ENCODE data around the gene LGALS4. TPM values are rescaled to one million over a fixed set of nuclear protein-coding genes. Genes with fewer than 3 reads are reported as not detected.
"Not testable (repeated sequence)": the region's sequence is repeated elsewhere in the genome, so short reads cannot be mapped to it uniquely, and the experiment has no call there.

Gene LGALS4
- total RNA-seq, 1 donor from 2014 or later: 0.86 TPM

DNA sequence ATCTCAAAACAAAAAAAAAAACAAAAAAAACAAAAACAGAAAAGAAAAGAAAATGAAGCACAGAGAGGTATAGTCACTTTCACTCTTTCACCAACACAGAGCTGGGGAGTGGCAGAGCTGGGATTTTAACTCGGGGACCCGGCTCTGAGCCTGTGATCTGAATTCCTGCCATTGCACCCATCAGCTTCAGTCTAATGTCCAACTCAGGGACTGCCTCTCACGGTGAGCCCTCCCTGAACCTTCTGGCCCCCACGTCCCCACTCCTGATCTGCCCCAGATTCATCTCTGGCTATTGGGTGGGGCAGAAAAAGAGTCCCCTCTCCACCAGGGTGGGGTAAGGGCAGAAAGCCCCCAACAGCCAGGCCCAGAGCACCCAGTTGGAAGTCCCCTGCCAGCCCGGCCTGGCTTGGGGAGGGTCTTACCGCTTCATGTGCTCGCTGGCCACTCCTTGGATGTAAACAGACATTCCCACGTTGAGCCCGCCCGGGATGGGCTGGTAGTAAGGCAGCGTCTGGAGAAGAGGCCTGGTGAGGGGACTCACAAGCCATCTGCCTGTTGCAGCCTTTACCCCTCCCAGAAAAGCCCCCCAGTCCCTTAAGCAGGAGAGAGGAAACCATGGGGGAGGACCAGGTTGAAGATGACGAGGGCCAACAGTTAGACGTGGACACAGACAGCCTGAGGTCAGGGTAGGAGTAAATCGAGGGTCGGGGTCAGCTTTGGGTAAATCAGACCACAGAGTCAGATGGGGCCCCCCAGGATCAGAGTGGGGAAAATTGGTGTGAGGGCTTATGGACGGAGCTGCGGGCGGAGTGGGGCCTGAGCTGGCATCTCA is 520 bp downstream of the LGALS4 start:
- no peaks in the 10 kb centered on the region for H3K36me3 Mint-ChIP-seq (ENCODE audit: low read depth)
- TF ChIP-seq, protein P1, sequence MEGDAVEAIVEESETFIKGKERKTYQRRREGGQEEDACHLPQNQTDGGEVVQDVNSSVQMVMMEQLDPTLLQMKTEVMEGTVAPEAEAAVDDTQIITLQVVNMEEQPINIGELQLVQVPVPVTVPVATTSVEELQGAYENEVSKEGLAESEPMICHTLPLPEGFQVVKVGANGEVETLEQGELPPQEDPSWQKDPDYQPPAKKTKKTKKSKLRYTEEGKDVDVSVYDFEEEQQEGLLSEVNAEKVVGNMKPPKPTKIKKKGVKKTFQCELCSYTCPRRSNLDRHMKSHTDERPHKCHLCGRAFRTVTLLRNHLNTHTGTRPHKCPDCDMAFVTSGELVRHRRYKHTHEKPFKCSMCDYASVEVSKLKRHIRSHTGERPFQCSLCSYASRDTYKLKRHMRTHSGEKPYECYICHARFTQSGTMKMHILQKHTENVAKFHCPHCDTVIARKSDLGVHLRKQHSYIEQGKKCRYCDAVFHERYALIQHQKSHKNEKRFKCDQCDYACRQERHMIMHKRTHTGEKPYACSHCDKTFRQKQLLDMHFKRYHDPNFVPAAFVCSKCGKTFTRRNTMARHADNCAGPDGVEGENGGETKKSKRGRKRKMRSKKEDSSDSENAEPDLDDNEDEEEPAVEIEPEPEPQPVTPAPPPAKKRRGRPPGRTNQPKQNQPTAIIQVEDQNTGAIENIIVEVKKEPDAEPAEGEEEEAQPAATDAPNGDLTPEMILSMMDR (conservative IDR thresholded peaks at IDR 0.05): no peak
- peak overlapping the region; percentile 35 for H3K27ac Mint-ChIP-seq (ENCODE audit: unreplicated experiment)
- no peak for DNase-seq (ENCODE audit: low read depth, low spot score)
- no peaks in the 10 kb centered on the region for H3K9me3 Mint-ChIP-seq
- H3K4me1 Mint-ChIP-seq: no peaks in the 10 kb centered on the region
- no peak overlapping the region for H3K4me3 Mint-ChIP-seq
- H3K27me3 Mint-ChIP-seq (ENCODE audit: low read depth): no peaks in the 10 kb centered on the region

DNA sequence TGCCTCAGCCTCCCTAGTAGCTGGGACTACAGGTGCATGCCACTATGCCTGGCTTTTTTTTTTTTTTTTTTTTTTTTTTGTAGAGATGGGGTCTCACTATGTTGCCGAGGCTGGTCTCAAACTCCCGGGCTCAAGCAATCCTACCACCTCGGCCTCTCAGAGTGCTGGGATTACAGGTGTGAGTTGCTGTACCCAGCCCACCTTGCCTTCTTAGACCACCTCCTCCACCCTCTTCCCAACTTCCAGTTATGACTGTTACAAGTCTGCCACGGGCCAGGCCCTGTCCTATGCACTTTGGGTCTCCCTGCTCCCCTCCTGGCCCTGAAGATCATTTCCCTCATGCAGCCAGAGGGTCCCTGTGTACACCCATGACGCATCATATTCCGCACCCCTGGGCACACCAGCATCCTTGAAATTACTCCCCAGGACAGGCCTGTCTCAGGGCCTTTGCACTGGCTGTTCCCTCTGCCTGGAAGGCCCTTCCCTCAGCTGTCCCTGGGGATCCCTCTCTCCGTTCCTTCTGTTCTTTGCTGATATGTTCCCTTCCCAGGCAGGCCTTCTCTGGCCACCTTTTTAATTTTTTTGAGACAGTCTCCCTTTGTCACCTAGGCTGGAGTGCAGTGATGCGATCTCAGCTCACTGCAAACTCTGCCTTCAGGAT is 3.0 kb downstream of the LGALS4 start:
- Mint-ChIP-seq H3K4me1 (no peaks in the 10 kb centered on the region), H3K27ac (ENCODE audit: unreplicated experiment) (peak overlapping the region; percentile 60), H3K9me3 (no peaks in the 10 kb centered on the region), H3K27me3 (ENCODE audit: low read depth) (no peaks in the 10 kb centered on the region), H3K36me3 (ENCODE audit: low read depth) (no peaks in the 10 kb centered on the region), H3K4me3 (no peak overlapping the region)
- DNase-seq (ENCODE audit: low read depth, low spot score): no peak
- TF ChIP-seq, protein P1 (conservative IDR thresholded peaks at IDR 0.05): no peak

DNA sequence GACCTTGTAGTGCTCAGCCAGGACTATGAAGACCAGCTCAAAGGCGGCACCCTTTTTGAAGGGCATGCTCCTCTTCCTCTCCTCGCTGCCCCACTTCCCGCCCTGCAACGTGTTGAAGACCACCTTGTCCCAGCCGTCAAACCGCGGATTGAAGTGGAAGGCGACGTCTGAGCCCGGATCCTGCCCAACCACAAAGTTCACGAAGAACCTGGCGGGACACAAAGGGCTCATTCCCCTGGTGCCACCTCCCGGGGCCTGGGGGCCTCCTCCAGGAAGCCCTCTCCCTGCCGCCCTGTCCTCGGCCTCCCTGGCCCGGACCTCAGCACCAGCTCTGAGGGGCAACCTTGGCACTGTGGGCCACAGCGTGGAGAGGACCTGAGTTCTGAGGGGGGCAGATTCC is 4.0 kb downstream of the LGALS4 start:
- Mint-ChIP-seq H3K9me3 (no peaks in the 10 kb centered on the region), H3K27me3 (ENCODE audit: low read depth) (no peaks in the 10 kb centered on the region), H3K4me3 (no peak overlapping the region), H3K4me1 (no peaks in the 10 kb centered on the region), H3K27ac (ENCODE audit: unreplicated experiment) (no peak overlapping the region), H3K36me3 (ENCODE audit: low read depth) (no peaks in the 10 kb centered on the region)
- TF ChIP-seq, protein P1 (conservative IDR thresholded peaks at IDR 0.05): no peak
- DNase-seq (ENCODE audit: low read depth, low spot score): no peak

DNA sequence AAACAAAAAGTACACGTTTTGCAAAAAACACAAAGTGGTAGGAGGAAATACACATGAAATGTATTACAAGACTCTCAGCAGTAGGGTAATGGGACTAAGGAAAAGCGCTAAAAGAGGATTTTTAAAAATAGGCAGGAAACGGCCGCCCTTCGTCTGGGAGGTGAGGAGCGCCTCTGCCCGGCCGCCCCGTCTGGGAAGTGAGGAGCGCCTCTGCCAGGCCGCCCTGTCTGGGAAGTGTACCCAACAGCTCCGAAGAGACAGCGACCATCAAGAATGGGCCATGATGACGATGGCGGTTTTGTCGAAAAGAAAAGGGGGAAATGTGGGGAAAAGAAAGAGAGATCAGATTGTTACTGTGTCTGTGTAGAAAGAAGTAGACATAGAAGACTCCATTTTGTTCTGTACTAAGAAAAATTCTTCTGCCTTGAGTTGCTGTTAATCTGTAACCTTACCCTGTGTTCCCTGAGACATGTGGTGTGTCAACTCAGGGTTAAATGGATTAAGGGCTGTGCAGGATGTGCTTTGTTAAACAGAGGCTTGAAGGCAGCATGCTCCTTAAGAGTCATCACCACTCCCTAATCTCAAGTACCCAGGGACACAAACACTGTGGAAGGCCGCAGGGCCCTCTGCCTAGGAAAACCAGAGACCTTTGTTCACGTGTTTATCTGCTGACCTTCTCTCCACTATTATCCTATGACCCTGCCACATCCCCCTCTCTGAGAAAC is 5.2 kb downstream of the LGALS4 start:
- not testable (repeated sequence) for H3K27ac Mint-ChIP-seq (ENCODE audit: unreplicated experiment); H3K9me3 Mint-ChIP-seq; DNase-seq (ENCODE audit: low read depth, low spot score); H3K27me3 Mint-ChIP-seq (ENCODE audit: low read depth); H3K4me3 Mint-ChIP-seq; H3K36me3 Mint-ChIP-seq (ENCODE audit: low read depth); H3K4me1 Mint-ChIP-seq

DNA sequence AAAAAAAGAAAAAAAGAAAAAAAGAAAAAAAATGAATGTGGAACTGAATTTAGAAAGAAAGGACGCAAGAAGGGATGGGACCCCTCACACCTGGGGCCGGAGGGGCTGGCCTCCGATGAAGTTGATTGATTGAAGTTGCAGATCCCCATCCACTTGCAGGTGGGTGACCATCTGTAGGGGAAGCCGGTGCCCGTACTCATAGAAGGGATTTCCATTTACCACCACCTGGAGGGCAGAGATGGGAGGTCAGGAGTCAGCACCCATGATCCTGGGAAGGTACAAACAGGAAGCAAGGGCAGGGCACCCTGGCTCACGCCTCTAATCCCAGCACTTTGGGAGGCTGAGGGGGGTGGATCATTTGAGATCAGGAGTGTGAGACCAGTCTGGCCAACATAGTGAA is 6.4 kb downstream of the LGALS4 start:
- Mint-ChIP-seq H3K4me1 (no peaks in the 10 kb centered on the region), H3K36me3 (ENCODE audit: low read depth) (no peaks in the 10 kb centered on the region), H3K27ac (ENCODE audit: unreplicated experiment) (no peak overlapping the region), H3K4me3 (no peak overlapping the region), H3K27me3 (ENCODE audit: low read depth) (no peaks in the 10 kb centered on the region), H3K9me3 (no peaks in the 10 kb centered on the region)
- DNase-seq (ENCODE audit: low read depth, low spot score): no peak
- TF ChIP-seq, protein P1 (conservative IDR thresholded peaks at IDR 0.05): no peak
